ENCODE data around the gene MBD5. TPM values are rescaled to one million over a fixed set of nuclear protein-coding genes. Genes with fewer than 3 reads are reported as not detected.
A peak's percentile ranks its signal among the peaks of the same experiment; 100 is the strongest.

The MBD5 gene
- total RNA-seq, 1 donor from 2014 or later: 19.3 TPM

- ATAC-seq: no peak
These were observed 211.0 kb downstream of the MBD5 start for GRCh38 chr2:148231858-148232257.

- ATAC-seq: no peak
These were observed 213.3 kb downstream of the MBD5 start for GRCh38 chr2:148234143-148234542.

DNA sequence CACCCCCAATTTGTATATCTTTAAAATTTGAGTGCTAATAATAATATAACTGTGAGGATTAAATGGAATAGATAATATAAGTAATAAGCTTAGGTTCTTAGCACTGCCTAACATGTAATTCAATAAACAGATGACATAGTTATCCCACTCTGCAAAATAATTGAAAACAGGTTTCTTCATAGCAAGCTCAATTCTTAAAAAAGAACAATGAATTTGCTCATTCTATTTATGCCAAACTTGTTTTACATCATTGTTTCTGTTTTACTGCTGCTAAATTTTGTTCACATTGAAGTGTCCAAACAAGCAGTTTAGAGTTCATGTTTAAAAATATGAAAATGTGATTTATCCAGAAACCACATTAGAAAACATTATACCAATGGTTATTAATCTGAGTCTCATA lies 217.0 kb downstream of the MBD5 start:
- no peak for ATAC-seq

GRCh38 chr2:148238561-148238960 lies 217.7 kb downstream of the MBD5 start:
- no peak for ATAC-seq

GRCh38 chr2:148240838-148241237 lies 219.9 kb downstream of the MBD5 start:
- ATAC-seq: no peak

DNA sequence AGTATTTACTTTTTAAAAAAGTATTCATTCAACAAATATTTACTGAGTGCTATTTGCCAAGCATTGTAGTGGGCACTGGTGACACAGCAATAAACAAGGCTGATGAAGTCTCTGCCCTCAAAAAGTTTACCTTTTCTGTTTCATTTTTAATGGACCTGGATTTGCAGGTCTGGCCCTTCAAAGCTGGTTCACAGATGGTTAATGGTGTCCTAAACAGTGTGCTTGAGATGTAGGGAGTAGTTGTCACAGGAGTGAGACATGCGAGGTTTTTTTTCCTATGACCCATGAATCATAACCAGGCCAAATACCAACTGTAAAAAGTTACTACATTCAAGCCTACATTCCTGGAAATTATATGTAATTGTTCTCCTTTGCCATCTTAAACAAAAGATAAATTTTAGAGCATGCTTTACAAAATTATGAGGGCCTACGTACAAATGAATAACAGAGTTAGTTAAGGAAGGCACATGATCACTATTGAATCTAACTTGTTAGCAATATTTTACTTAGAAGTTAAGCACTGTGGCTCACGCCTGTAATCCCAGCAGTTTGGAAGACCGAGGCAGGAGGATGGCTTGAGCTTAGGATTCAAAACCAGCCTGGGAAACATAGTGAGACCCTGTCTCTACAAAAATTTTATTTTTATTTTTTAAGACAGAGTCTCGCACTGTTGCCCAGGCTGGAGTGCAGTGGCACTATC lies 223.9 kb downstream of the MBD5 start:
- no peak for ATAC-seq

DNA sequence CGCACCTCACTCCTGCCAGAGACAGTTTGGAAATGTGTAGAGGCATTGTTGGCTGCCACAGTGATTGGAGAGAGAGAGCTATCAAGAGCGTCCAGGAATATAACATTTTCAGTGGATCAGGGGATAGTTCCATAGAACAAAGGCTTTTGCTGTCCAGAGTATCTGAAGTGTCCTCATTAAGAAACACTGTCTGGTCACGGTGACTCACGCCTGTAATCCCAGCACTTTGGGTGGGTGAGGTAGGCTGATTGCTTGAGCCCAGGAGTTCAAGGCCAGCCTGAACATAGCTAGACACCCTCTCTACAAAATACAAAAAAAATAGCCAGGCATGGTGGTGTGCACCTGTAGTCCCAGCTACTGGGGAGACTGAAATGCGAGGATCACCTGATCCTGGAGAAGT lies 231.1 kb downstream of the MBD5 start:
- no peak for ATAC-seq

DNA sequence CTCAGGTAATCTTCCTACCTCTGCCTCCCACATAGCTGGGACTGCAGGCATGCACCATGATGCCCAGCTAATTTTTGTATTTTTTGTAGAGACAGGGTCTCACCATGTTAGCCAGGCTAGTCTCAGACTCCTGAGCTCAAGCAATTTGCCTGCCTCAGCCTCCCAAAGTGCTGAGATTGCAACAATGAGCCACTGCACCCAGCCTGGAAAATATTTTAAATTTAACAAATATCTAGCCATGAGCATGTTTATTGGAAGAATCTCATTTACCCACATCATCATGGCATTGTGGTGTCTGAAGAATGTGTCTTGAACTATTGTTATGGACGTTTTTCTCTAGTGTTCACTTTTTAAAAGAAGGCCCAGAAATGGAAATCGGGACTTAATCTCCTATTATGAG lies 231.8 kb downstream of the MBD5 start:
- ATAC-seq: no peak

GRCh38 chr2:148253685-148254084 lies 232.8 kb downstream of the MBD5 start:
- peak; percentile 53 for ATAC-seq

- ATAC-seq: no peak
These were observed 235.0 kb downstream of the MBD5 start for GRCh38 chr2:148255929-148256328.

GRCh38 chr2:148257276-148257675 lies 236.4 kb downstream of the MBD5 start:
- no peak for ATAC-seq

GRCh38 chr2:148258124-148258523 lies 237.2 kb downstream of the MBD5 start:
- no peak for ATAC-seq

DNA sequence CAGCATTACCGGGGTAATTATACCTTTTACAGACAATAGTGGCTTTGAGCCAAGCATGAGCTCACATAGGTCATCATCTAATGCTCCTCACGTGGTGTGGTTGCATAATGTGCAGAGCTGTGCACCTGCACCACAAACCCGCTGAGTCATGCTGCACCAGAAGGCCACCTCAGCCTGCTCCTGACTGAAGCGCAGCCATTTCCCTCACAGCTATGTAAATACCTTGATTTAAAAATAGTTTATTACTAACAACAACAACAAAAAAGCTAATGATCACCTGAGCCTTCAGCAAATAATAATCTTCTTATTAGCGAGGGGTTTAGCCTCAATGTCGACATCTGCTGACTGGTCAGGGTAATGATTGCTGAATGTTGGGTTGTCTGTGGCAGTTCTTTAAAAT lies 238.8 kb downstream of the MBD5 start:
- peak; percentile 95 for ATAC-seq

- ATAC-seq: no peak
These were observed 243.0 kb downstream of the MBD5 start for GRCh38 chr2:148263890-148264289.

GRCh38 chr2:148273158-148273691 lies 252.3 kb downstream of the MBD5 start:
- ATAC-seq: no peak

- no peak for ATAC-seq
These were observed 258.3 kb downstream of the MBD5 start for GRCh38 chr2:148279216-148279615.

- peak; percentile 77 for ATAC-seq
These were observed 261.3 kb downstream of the MBD5 start for GRCh38 chr2:148282201-148282600.

- ATAC-seq: no peak
These were observed 271.5 kb downstream of the MBD5 start for GRCh38 chr2:148292431-148292830.

DNA sequence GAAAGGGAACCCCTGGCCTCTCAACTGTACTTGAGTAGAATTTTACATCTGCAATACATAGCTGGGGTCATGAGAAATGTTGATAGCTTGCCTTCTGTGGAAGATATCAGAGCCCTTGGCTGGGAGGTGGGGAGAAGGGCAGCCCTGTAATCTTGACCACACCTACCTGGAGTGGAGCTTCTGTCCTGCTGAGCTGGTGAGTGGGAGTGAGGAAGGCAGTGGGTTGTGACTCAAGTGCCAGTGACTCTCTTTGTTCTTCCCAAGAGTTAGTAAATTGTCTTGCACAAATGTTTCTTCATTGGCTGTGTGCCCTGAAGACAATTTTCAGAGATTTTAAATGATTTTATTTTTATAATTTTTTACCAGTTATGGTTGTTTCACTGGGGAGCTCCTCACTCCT lies 277.3 kb downstream of the MBD5 start:
- no peak for ATAC-seq

DNA sequence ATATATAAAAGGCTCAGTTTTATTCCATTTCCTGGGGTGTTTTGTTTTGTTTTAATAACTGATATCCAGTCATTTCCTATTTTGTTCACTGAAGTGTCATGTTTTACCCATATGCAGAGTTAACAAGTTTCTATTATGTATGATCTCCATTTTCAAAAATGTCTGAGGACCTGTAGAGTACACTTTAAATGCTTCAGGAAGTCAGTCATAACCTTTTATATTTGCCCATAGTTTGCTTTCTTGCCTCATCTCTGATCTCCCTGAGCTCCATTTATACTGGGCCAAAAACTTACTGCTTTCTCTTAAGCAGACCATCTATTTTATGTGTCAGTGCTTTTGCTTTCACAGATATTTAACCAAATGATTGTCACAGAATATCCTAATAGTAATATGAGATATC lies 278.7 kb downstream of the MBD5 start:
- no peak for ATAC-seq

- ATAC-seq: no peak
These were observed 279.7 kb downstream of the MBD5 start for GRCh38 chr2:148300544-148300943.

DNA sequence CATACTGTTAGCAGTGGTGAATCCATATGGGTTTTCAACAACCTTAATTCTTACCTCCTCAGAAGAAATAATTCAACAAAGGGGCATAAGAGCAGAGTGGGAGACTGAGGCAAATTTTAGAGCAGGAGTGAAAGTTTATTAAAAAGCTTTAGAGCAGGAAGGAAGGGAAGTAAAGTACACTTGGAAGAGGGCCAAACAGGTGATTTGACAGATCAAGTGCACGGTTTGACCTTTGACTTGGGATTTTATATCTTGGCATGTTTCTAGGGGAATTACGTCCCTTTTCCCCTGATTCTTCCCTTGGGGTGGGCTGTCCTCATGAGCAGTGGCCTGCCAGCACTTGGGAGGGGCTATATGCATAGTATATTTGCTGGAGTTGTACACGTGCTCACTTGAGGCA lies 280.5 kb downstream of the MBD5 start:
- no peak for ATAC-seq

GRCh38 chr2:148302526-148302925 lies 281.6 kb downstream of the MBD5 start:
- ATAC-seq: no peak

- no peak for ATAC-seq
These were observed 282.3 kb downstream of the MBD5 start for GRCh38 chr2:148303161-148303560.

GRCh38 chr2:148305476-148305875 lies 284.6 kb downstream of the MBD5 start:
- no peak for ATAC-seq

Measured in esophagus mucosa (tissue), 1 donor.